Vagina (tissue), 2 donors: Measurements from ENCODE around the gene ROR2. TPM values are rescaled to one million over a fixed set of nuclear protein-coding genes. Genes with fewer than 3 reads are reported as not detected.

Source experiments
- DNase-seq, 2 donors: peaks; one replicate each; pipeline ENCODE4 v3.0.0-alpha.2; 2017; ENCODE audit errors: extremely low spot score in 2 of 2
- H3K27ac ChIP-seq: fragments of 200-600 bp; sonication (generic); one replicate; pipeline ENCODE4 v1.5.1; 2019
- H3K27me3 ChIP-seq: fragments of 200-600 bp; sonication (generic); one replicate; pipeline ENCODE4 v1.5.1; 2019
- H3K36me3 ChIP-seq, 2 donors: fragments of 200-600 bp; sonication (generic); one replicate each; pipeline ENCODE4 v1.5.1; 2017 to 2019
- H3K4me1 ChIP-seq: fragments of 200-600 bp; sonication (generic); one replicate; pipeline ENCODE4 v1.5.1; 2019
- H3K4me3 ChIP-seq, 2 donors: fragments of 200-600 bp; sonication (generic); 1 replicate in 1 of 2; 2 replicates in 1 of 2; pipeline ENCODE4 v1.5.1; 2016 to 2019
- H3K9me3 ChIP-seq: fragments of 200-600 bp; sonication (generic); one replicate; pipeline ENCODE4 v1.5.1; 2019
- POLR2A ChIP-seq, 2 donors: fragments of 450-650 bp; IDR thresholded peaks; one replicate each; pipeline ENCODE4 v1.6.1; 2017; ENCODE audit warnings: antibody characterized with exemption in 2 of 2, mild to moderate bottlenecking in 2 of 2, moderate library complexity in 2 of 2
- POLR2AphosphoS5 ChIP-seq, 2 donors: sonication (generic); formaldehyde crosslinking; IDR thresholded peaks; one replicate each; pipeline ENCODE4 v1.9.0; 2017; ENCODE audit warnings: antibody characterized with exemption in 2 of 2, mild to moderate bottlenecking in 2 of 2, low read depth in 1 of 2; ENCODE audit not compliant: insufficient read depth in 1 of 2
- intact Hi-C: fragments of 100-400 bp; cut with DNase I; formaldehyde crosslinking; loops from one replicate; pipeline ENCODE4 v1.15.1; 2023
- total RNA-seq: library from RNA; depleted of rRNA; stranded (reverse); fragments of >200 nt; gene quantifications from one replicate; pipeline ENCODE4 v1.2.3, GENCODE V29; 2016
- TF ChIP-seq, protein P1 (sequence below), 3 experiments: fragments of 450-650 bp in 2 of 3; fragments of 200-600 bp in 1 of 3; sonication (generic) in 1 of 3; IDR thresholded peaks; one replicate each; pipeline ENCODE4 v1.5.1; 2017 to 2019; ENCODE audit warnings: antibody characterized with exemption in 3 of 3, mild to moderate bottlenecking in 2 of 3, moderate library complexity in 2 of 3

The ROR2 gene
- total RNA-seq, 1 donor from 2014 or later: 22.3 TPM

DNA sequence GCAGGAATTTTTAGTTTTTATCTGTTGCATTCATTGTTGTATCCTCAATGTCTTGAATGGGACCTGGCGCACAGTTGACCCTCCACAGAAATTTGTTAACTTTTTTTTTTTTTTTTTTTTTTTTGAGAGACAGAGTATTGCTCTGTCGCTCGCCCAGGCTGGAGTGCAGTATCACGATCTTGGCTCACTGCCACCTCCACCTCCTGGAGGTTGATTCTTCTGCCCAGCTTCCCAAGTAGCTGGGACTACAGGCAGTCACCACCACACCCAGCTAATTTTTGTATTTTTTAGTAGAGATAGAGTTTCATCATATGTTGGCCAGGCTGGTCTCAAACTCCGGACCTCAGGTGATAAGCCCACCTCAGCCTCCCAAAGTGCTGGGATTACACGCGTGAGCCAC lies 205.9 kb downstream of the ROR2 start:
- TF ChIP-seq POLR2AphosphoS5 (IDR thresholded peaks at IDR 0.05; ENCODE audit: insufficient read depth in 1 of 2, low read depth in 1 of 2) (no peak), POLR2A (IDR thresholded peaks at IDR 0.05) (no peak)
- TF ChIP-seq, protein P1, sequence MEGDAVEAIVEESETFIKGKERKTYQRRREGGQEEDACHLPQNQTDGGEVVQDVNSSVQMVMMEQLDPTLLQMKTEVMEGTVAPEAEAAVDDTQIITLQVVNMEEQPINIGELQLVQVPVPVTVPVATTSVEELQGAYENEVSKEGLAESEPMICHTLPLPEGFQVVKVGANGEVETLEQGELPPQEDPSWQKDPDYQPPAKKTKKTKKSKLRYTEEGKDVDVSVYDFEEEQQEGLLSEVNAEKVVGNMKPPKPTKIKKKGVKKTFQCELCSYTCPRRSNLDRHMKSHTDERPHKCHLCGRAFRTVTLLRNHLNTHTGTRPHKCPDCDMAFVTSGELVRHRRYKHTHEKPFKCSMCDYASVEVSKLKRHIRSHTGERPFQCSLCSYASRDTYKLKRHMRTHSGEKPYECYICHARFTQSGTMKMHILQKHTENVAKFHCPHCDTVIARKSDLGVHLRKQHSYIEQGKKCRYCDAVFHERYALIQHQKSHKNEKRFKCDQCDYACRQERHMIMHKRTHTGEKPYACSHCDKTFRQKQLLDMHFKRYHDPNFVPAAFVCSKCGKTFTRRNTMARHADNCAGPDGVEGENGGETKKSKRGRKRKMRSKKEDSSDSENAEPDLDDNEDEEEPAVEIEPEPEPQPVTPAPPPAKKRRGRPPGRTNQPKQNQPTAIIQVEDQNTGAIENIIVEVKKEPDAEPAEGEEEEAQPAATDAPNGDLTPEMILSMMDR (IDR thresholded peaks at IDR 0.05): no peak
- Histone ChIP-seq H3K27ac (no peak overlapping the region), H3K9me3 (no peaks in the 10 kb centered on the region), H3K4me1 (no peaks in the 10 kb centered on the region), H3K27me3 (no peaks in the 10 kb centered on the region), H3K4me3 (no peak overlapping the region), H3K36me3 (no peaks in the 10 kb centered on the region)
- no peak for DNase-seq
- intact Hi-C loops: no loop called here

DNA sequence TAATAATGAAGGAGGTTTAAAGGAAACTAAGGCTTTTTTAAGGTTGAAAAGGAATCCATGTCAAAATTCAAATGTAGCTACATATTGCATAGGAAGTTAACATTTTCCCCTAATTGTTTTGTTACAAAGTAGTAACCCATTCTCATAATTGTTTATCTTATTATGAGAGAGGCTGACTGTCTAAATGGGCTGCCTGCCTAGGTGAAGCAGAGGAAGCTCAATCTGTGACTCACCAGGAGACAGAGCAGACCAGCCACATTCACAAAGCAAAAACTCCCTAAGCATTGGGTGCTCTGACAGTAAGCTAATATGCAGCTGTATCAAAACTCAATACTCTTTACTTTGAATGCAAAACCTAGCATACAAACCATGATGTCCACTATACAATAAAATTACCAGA lies 208.5 kb downstream of the ROR2 start:
- TF ChIP-seq, protein P1 (IDR thresholded peaks at IDR 0.05): no peak
- no peak for TF ChIP-seq POLR2A (IDR thresholded peaks at IDR 0.05)
- TF ChIP-seq POLR2AphosphoS5 (IDR thresholded peaks at IDR 0.05; ENCODE audit: insufficient read depth in 1 of 2, low read depth in 1 of 2): no peak
- Histone ChIP-seq H3K9me3 (no peaks in the 10 kb centered on the region), H3K4me3 (no peak overlapping the region), H3K27me3 (no peaks in the 10 kb centered on the region), H3K27ac (no peak overlapping the region), H3K36me3 (no peaks in the 10 kb centered on the region), H3K4me1 (no peaks in the 10 kb centered on the region)
- intact Hi-C loops: no loop called here
- no peak for DNase-seq

DNA sequence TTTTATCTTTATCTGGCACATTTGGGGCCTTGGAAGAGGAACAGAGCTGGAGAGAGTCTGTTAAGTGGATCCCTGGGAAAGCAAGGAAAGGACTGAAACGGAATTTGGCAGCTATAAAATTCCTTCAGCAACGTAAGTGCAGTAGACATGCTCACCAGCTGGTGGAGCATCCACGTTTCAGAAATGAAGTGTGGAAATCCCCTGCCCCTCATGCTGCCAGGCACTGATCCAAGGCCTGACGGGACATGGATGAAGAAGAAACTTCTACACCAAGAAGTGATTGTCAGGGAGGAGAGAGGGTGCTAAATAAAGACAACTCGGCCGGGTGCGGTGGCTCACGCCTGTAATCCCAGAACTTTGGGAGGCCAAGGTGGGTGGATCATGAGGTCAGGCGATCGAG lies 209.3 kb downstream of the ROR2 start:
- no peak for DNase-seq
- TF ChIP-seq POLR2A (IDR thresholded peaks at IDR 0.05) (no peak), POLR2AphosphoS5 (IDR thresholded peaks at IDR 0.05; ENCODE audit: insufficient read depth in 1 of 2, low read depth in 1 of 2) (no peak)
- TF ChIP-seq, protein P1 (IDR thresholded peaks at IDR 0.05): peak in 1 of 3 experiments; percentile 26
- H3K4me3 ChIP-seq: no peak overlapping the region
- H3K27me3 ChIP-seq: no peaks in the 10 kb centered on the region
- no peaks in the 10 kb centered on the region for H3K4me1 ChIP-seq
- H3K36me3 ChIP-seq: no peaks in the 10 kb centered on the region
- intact Hi-C loops: no loop called here
- no peak overlapping the region for H3K27ac ChIP-seq
- no peaks in the 10 kb centered on the region for H3K9me3 ChIP-seq

GRCh38 chr9:91736898-91737601 lies 213.0 kb downstream of the ROR2 start:
- intact Hi-C loops: no loop called here
- TF ChIP-seq POLR2A (IDR thresholded peaks at IDR 0.05): no peak
- TF ChIP-seq POLR2AphosphoS5 (IDR thresholded peaks at IDR 0.05; ENCODE audit: insufficient read depth in 1 of 2, low read depth in 1 of 2): no peak
- TF ChIP-seq, protein P1 (IDR thresholded peaks at IDR 0.05): no peak
- DNase-seq: no peak
- Histone ChIP-seq H3K4me3 (no peak overlapping the region), H3K9me3 (no peaks in the 10 kb centered on the region), H3K27me3 (no peaks in the 10 kb centered on the region), H3K36me3 (no peaks in the 10 kb centered on the region), H3K27ac (no peak overlapping the region), H3K4me1 (peaks cover 10% of the 10 kb centered on the region)

GRCh38 chr9:91736311-91736710 lies 213.7 kb downstream of the ROR2 start:
- TF ChIP-seq POLR2A (IDR thresholded peaks at IDR 0.05): no peak
- TF ChIP-seq, protein P1 (IDR thresholded peaks at IDR 0.05): no peak
- no peak for TF ChIP-seq POLR2AphosphoS5 (IDR thresholded peaks at IDR 0.05; ENCODE audit: insufficient read depth in 1 of 2, low read depth in 1 of 2)
- Histone ChIP-seq H3K4me3 (no peak overlapping the region), H3K4me1 (peaks cover 10% of the 10 kb centered on the region), H3K27ac (no peak overlapping the region), H3K27me3 (no peaks in the 10 kb centered on the region), H3K9me3 (no peaks in the 10 kb centered on the region), H3K36me3 (no peaks in the 10 kb centered on the region)
- no peak for DNase-seq
- intact Hi-C loops: no loop called here
